Middle frontal gyrus (tissue), 1 donor: ENCODE measurements around the gene ISOC2.
"Not testable (repeated sequence)": the region's sequence is repeated elsewhere in the genome, so short reads cannot be mapped to it uniquely, and the experiment has no call there.

ENCODE experiments used
- DNase-seq: peaks from one replicate; pipeline ENCODE4 v3.0.0-alpha.2; 2015; ENCODE audit warnings: low spot score; ENCODE audit errors: extremely low spot score

ISOC2 gene

DNA sequence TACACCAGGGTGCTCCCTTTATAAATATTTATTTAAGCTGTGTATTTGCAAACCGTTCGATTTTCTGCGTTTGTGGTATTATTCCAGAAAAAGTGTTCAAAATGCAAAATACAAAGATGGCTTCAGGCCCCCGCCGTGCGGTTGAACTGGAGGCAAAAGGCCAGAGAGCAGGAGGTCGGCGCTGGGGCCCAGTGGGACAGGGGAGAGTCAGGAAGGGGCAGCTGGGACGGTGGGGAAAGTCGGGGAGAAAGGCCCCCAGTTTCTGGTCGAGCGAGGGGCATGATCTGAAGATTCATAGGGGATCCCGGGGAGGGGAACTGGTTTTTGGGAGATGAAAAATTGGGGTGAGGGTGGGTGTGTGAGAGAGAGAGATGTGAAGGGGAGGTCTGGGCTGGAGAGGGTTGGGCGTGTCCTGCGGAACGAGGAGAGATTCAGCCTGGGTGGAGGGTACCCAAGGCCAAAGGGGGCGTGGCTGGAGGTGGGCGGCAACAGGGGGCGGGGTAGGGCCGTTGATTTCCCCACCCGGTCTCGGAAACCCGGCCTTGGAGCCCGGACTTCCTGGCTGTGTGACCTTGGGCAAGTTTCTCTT lies 678 bp downstream of the ISOC2 start:
- DNase-seq: no peak

DNA sequence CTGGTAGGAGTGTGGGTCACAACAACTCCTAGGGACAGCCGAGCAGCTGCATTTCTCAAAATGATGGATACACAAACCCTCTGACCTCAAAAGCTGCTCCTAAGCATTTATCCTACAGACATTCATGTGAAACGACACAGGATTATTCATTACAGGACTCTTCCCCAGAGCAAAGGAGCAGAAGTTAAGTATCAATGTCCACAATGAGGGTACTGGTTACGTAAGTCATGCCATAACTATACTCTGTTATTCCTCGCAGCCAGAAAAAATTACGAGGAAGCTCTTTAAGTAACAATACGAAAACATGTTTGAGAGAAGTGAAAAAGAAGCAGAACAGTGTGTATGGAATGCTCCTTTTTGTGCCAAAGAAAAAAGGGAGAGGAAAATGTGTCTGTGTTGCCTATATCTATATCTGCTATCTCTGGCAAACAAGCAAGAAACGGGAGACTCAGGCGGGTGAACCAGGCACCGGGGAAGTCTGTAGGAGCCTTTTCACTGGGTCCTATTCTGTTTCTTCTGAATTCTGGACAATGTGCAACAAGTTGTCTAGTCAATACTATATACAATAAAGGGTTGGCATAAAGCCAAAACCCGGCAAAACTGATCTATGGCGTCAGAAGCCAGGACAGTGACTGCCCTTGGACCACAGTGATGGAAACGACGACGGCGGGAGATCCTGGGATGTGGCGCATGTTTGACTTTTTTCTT lies 1.3 kb downstream of the ISOC2 start:
- DNase-seq: no peak

DNA sequence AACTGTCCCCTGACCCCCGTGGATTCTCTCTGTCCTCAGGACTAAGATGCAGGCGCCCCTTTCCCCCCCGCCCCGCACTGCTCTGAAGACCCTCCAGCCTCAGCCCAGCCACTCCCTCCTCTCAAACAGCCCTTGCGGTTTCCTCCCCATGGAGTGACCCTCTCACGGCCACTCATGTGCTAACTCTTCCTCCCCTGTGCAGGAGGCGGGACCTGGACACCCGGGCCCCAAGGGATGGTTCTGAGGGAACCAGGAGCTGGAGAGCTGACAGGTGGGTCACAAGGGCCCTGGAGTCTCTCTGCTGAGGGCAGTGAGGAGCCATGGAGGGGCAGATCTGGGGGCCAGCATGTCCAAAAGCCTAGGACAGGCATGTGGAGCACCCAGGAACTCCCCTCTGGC lies 1.9 kb downstream of the ISOC2 start:
- no peak for DNase-seq

DNA sequence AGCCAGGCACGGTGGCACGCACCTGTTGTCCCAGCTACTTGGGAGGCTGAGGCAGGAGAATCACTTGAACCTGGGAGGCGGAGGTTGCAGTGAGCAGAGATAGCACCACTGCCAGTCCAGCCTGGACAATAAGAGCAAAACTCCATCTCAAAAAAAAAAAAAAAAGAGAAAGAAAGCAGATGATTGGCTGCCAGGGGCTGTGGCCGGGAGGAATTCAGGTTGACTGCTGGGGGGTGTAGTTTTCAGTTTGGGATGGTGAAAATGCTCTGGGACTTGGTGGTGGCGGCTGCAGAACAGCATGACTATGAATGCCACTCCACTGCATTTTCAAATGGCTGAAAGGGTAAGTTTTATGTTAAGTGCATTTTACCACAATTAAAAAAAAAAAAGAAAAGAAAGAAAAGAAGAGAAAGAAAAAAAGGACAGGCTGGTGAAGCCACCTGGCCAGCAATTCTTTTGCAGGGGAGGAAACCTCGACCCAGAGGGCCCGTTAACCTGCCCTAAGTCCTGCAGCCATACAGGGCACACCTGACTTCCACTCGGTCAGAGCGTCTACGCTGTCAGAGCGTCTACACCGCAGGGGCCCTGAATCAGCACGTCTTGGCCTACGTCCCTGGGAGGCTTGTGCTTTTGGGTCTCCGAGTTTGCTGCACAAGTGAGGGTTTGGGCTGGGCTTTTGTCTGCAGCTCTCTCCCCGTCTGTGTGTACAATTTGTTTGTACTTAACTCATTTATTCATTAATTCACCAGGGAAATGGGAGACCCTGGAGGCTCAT lies 3.6 kb downstream of the ISOC2 start:
- DNase-seq: no peak

DNA sequence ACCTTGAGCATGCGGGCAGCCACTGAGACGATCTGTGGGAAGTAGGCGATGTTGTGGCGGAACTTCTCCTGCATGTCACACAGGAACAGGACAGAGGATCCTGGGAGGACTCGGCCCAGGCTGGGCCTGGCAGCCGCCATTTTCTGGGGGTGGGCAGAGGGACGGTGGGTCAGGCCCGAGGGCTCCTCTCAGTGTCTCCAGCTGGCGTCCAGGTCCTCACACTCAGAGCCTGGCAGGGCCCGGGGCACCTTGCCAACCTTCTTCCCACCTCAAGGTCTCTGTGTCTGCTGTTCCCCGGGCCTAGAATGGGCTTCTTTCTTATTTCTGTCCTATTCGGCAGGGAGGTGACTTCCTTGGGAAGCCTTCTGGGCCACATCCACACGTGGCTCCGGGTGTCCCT lies 5.1 kb downstream of the ISOC2 start:
- no peak for DNase-seq

DNA sequence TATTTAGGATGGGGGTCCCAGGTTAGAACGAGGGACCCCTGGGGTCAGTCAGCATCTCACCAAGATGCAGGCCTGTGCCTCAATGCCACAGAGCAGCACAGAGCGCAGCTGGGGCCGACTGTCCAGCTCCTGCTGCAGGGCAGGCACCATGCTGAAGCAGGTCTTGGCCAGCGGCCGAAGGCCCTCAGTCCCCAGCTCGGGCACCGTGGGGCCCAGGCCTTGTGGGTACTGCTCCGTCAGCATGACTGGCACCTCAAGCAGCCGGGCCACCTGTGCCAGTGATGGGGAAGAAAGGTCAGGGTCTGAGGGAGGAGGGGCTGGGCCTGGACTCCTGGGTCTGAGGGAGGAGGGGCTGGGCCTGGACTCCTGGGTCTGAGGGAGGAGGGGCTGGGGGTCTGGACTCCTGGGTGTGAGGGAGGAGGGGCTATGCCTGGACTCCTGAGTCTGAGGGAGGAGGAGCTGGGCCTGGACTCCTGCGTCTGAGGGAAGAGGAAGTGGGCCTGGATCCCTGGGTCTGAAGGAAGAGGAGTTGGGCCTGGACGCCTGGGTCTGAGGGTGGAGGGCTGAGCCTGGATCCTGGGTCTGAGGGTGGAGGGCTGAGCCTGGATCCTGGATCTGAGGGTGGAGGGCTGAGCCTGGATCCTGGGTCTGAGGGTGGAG lies 5.7 kb downstream of the ISOC2 start:
- no peak for DNase-seq

DNA sequence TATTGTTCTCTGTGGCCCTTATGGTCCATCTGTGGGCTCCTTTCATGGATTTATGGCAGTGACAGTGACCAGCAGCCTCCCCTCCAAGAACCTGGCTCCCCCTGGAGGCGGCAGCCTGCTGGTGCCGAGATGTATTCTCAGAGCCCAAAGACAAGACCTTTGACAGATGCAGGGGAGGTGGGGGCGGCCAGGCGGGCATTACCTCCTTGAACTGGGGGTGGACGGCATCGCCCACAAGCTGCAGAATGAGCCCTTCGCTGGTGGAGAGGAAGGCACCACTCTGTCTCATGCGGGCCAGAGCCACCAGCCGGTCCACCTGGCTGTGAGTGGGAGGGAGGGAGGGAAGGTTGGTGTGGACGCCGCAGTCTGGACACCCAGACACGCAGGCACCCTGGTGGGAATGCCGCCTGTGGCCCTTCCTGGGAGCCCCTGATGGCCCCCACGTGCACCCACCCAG lies 6.6 kb downstream of the ISOC2 start:
- no peak for DNase-seq

DNA sequence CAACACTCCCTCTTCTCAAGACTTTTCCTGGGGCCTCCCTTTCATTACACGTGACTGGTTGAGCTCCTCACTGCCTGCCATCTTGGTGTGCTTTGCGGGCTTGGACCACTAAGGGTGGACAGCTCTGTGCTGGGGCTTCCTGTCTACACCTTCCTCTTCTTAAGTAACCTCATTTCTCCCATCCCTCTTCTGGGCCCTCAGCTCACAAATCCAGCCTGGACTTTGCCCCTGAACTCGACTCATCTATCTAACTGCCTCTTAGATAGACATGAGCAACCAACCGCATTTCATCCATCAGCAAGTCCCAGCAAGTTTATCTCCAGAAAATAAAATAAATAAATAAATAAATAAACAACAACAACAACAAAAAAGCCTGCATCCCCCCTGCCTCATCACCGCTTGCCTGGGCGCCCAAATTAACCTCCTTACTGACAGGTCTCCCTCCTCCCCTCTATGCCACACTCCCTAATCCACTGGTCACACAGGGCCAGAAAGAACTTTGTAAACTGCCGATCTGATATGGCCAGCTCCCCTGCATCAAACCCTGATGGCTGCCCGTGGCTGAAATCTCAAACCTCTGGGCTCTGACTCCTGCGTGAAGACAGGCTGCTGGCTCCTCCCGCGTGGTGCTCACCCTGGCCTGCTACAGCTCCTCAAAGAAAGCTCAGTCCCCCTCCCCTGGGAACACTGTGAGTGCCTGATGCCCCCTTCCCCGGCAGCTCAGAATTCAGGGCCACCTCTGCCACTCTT lies 7.8 kb downstream of the ISOC2 start:
- DNase-seq: no peak

DNA sequence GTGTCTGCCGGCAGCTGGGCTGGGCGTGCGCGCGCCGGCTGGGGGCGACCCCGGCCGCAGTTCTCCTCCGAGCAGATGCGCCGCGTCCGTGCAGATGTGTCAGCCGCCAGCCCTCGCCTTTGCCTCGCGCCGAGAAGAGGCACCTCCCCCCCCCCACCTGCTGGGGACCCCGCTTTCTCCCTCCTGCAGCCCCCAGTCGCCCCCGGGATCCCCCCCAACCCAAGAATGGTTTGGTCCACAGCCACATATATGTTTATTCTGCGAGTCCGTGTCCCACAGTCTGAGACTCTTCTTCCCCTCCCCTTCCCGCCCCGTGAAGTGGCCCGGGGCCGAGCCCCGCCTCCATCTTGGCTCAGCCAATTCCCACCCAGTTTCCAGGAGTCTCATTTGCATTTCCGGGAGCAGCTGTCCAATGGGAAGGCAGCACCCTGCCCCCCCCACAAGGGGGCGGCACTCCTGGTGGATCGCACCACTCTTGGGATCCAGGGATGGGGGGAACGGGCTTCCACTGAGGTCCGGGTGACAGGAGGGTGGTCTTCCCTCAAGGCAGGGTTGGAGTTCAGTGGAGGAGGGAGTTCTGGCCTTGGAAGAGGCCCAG lies 8.6 kb downstream of the ISOC2 start:
- peak; percentile 87 for DNase-seq

DNA sequence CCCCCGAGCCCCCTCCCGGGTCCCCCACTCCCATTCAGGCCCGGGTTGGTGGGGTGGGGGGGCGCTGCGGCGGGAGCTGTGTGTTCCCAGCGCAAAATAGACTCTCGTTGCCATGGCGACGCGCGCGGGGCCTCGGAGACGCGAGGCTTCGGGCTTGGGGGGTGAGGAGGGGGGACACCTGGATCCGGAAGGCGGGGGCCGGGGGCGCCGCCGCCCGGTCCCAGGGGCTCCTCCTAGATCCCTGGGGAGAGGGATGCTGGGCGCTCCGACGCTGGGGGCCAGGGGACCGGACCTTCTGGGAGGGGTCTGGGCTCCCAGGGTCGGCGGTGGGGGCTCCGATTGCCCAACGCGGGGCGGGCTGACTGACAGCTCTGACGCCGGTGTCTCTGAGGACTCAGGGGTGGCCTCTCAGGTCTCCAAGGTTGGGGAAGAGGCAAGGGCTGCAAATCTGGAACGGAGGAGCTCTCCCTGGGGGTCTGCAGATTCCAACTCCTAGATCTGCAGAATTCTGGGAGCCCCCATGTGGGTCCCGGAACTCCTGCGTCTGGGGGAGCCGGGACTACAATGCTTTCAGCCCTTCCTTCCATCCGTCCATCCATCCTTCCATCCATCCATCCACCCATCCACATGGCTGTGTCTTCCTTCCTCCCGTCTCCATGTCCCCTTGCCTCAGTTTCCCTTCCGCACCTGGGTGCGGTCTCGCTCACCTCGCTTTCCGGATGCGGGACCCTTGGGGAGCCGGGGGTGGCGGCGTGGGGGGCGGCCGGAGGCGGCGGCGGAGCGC lies 9.3 kb downstream of the ISOC2 start:
- no peak for DNase-seq

DNA sequence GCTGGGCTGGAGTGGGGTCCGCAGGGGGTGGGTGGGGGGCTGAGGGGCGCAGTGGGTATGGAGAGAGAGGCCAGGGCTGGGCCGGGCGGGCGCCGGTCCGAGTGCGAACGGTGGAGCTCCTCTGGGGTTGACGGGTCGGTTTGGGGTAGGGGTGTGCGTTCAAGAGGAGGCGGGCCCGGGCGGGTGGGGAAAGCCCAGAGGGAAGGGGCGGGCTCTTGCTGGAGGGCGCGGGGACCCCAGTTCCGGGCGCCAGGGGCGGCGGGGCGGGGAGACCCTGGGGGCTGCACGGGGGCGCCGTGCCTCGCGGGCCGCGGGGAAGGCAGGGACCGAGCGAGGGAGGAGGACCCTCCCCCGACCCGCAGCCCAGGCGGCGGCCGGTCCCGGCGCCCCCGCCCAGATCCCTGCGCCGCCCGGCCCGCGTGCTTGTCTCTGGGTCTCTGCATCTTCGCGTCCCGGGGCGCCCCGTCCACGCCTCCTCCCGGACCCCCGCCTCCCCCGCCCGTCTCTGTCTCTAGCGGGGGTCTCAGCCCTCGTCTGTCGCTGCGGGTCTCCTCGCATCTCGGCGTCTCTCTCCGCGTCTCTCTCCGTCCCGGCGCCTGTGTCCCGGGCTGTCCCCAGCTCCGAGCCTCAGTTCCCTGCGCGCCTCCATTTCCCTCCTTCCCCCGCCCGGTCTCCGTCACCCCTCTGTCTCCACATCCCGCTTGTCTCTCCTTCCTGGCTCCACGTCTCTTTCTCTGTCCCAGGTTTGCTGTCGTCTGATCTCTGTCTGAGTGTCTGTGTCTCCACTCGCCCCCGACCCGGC lies 10.1 kb downstream of the ISOC2 start:
- no peak for DNase-seq

DNA sequence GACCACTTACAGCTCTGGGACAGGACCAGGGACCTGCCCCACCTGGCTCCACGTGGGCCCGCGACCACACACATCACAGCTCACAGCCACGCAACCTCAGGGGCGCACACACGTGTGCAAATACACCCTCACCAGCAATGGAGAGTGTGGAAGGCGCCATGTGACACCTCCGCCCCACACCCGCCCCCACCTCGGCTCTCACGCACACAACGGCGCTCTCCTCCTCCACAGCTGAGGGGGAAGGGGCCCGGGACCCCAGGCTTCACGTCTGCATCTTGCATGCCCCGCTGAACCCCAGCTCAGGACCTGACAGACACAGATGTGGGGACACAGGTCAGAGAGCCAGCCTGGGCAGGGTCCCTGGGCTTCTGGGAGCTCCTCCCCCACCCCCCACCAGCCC lies 12.0 kb downstream of the ISOC2 start:
- DNase-seq: no peak

DNA sequence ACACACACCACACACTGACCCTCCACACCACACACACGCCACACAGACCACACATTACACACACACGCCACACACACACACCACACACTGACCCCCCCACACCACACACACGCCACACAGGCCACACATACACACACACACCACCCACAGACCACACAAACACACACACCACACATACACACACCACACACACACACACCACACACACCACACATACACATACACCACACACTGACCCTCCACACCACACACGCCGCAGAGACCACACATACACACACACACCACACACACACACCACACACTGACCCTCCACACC lies 13.3 kb downstream of the ISOC2 start:
- DNase-seq: not testable (repeated sequence)

DNA sequence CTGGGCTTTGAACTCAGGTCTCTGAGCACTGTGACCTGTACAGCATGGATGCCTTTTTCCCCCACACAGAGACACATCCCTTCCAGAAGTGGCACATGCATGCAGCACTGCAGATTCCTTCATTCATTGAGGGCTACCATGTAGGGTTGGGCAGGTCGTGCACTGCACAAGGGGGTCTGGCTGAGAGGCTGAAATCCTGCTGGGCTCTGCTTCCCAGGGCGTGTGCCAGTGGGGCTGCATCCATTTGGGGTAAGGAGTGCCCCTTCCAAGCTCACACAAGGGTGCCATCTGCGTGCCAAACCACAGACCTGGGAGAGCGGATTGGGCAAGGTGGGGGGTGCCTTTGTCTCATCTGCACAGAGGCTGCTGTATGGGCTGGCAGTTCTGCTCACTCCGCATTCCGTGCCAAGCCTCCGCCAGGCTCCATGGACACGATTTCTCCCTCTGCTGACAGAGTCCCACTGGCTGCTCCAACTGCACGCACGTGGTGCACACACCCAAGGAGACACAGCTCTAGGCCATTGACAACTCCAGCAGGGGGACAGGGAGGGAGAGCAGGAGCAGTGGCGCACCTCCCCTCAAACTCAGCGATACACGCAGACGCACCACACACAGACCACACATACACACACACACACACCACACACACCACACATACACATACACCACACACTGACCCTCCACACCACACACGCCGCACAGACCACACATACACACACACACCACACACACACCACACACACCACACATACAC lies 13.8 kb downstream of the ISOC2 start:
- DNase-seq: peak; percentile 62

DNA sequence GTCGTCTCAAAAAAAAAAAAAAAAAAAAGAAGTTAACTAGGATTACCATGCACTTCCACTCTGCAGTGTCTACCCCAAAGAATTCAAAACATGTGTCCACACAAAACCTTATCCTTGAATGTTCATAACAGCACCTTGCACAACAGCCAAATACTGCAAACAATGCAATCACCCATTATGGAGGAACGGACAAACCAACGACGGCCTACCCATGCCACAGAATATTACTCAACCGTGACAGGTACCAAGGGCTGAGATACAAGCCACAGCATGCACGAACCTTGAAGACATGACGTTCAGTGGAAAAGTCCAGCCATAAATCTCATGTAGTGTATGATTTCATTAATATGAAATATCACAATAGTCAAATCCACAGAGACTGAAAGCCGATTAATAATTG lies 15.4 kb downstream of the ISOC2 start:
- DNase-seq: no peak

DNA sequence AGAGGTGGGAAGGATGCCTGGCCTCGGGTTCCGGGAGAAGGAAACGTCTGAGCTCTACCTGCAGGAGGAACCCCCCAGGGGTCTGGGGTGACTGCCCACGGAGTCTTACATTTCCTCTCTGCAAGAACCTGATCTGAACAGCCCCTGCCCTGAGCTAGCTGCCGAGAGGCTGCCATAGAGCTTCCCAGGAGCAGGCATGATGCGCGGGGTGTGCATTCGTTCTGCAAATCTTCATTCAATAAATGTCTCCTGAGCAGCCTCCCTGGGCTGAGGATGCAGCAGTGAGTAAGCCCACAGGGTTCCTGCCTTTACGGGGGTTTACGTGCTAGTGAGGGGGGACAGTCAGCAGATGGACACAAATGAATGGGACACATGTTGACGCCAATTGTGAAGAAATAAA lies 16.8 kb downstream of the ISOC2 start:
- no peak for DNase-seq

DNA sequence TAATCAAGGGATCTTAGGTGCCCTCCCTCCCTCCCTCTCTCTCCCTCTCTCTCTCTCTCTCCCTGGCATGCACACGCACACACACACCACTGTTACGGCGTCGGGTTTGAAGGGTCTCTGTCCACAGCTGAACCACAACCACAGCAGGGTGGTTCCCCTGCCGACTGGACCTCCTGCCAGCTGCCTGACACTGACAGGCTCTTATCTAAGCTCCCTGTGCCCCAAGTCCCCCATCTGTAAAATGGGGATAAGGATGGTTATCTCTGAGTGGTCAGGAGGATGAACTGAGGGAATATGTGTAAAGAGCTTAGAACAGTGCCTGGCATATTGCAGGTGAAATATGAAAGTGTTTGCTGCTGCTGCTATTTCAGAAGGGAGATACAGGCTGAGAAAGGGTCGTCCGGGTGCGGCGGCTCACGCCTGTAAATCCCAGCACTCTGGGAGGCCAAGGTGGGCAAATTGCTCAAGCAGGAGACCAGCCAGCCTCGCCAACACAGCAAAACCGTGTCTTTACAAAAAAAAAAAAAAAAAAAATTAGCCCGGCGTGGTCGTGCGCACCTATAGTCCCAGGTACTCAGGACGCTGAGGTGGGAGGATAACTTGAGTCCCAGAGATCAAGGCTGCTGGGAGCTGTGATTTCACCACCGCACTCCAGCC lies 17.5 kb downstream of the ISOC2 start:
- no peak for DNase-seq
